NCI-H2107 treated with DMSO at 0.1 percent for 48 hours (cell line): Measurements from ENCODE around the gene GABRB1.
A peak's percentile ranks its signal among the peaks of the same experiment; 100 is the strongest.

ENCODE experiments used
- DNase-seq: peaks from one replicate; lab custom pipeline; 2025; ENCODE audit not compliant: unreplicated experiment; lab: John Stamatoyannopoulos, UW

Gene GABRB1

DNA sequence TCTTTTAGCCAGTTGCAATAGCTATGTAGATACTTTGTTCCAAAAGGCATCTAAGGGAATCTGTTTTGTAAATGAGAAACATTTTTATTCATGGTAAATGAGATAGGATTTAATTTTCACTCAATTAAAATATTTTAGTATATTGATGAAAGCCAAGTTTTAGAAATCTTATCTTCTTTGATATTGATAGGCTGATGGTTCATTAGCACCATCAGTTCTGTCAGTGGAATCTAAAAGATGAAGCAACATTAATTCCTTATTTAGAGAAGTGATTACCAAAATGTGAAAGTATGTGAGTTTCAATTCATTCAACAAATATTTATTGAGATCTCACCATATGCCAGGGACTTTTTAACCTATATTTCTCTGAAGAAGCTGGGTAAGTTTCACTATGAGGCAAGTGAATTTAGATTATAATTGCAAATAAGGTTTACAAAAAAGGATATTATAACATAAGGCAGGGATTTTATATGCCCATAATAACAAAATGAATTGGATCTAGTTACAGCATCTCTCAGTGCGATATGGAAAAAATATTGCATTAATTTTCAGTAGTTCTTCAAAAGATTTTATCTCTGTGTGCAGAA, 79.3 kb downstream of the GABRB1 start:
- no peak for DNase-seq

DNA sequence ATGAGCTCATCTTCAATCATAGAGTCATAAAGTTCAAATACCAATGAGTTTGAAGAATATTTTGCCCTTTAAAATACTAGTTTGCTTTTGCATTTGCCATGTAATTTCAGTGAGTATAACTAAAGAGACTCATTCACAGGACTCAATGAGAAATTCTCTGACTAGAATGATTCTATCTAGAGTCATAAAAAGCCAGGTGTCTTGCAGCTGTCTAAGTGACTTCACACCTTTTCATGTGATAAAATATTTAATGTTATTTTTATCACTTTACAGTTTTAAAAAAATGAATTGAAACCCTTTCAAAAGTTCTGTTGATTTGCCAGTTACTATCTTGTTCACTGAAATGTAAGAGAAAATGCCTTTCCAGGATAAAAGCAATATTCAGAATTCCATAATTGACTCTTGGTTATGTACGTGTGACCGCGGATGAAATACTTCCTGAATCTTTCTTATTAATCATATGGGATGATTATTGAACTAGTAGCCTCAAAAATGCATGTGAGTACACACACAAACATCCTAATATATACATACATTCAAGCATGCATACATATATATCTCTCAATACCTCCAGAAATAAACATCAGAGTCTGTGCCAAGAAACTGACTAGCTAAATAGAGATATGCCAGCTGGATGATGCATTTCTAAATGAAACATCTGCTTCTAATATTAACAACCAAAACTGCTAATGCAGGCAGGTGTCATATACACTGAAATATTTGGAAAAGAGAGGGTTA, 87.0 kb downstream of the GABRB1 start:
- no peak for DNase-seq

DNA sequence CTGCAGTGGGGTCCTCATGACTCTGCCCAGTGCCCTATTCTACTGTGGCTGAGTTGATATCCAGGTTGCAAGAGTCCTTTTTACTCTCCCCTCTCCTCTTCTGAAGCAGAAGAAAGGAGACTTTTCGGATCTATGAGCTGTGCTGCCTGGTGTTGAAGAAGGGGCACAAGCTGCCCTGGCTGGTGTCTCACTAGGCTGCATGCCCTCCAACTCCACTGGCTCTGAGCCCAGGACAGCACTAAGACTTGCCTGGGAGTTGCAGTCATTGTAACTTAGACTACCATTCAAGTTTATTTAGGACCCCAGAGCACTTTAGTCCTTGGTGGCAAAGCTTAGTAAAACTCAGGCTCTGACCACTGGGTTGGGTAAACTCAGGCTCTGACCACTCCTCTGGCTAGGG, 89.4 kb downstream of the GABRB1 start:
- DNase-seq: no peak

DNA sequence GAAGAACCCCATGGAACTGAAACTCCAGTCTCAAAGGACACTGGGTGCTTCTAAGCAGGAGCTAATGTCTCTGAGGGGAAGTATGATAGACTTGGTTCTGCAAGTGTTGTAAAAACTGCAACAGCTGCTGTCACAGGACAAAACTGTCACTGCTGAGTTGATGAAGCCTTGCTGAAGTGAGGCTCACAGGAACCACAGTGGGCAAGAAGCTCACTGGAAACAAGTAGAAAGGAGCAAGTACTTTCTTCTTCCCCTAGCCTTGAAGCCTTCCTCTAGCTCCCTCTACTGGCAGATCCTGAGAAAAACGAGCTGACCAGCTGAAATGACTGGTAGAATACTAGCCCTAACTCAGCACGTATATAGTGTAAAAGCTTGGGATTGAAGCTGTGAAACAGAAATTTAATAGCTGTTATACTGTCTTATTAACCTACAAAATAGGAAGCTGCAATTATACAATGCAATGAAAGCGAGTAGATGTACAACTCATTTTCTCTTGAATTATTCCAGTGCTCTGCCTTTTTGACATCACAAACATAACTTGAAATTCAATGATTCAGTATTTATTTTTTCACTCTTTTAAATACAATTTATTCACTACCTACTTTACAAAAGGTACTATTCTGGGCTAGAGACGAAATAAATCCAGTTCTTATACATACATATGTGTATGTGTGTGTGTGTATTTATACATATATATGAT, 91.4 kb downstream of the GABRB1 start:
- peak; percentile 29 for DNase-seq

DNA sequence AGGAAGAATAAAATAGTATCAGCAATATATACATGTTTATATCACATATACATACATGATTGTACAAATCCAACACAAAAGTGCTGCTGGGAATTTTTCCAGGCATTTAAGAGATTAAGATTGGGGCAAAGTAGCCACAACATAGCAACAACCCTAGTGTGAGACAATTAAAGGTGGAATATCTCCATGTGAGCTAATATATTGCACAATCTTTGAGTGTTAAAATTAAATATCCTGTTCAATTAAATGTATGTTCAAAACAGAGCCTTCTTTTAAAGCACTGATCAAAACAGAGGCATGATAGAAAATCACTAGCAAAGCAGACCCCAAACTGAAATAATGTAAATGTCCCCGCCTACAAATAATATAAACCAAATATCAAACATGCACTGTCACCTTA, 97.6 kb downstream of the GABRB1 start:
- DNase-seq: no peak

DNA sequence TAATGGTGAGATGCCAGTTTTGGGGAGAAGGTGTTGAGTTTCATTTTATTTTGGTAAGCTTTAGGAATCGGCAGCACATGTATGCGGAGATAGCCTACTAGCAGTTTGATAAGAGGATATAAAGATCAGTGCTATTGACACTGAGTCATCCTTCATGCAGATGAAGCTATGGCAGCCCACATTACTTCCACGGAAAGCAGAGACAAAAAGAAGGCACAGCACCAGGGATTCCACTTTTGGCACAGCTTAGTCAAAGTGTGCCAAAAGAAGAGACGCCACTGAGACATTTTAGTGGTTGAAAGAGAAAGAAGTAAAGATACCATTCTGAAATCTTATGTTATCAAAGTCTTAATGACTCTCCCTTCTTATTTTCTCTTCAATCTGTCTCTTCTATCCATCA, 103.8 kb downstream of the GABRB1 start:
- DNase-seq: no peak

DNA sequence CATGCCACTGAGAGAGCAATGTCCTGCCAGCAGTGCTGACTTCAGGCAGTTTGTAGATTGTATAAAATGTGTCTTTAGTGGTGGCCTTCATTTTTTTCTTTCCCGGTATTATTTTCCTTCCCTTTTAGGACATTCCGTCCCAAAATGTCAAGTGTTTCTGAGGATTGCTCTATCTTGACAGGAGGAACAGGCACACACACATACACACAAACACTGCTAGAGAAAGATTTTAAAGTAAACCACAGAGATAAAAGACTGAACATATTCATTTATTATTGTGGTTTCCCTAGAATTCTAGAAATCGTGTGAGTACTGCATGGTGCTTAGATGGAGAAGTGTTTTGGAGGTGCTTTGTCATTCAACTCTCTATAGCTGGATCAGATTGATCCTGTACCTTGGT, 111.9 kb downstream of the GABRB1 start:
- DNase-seq: no peak

DNA sequence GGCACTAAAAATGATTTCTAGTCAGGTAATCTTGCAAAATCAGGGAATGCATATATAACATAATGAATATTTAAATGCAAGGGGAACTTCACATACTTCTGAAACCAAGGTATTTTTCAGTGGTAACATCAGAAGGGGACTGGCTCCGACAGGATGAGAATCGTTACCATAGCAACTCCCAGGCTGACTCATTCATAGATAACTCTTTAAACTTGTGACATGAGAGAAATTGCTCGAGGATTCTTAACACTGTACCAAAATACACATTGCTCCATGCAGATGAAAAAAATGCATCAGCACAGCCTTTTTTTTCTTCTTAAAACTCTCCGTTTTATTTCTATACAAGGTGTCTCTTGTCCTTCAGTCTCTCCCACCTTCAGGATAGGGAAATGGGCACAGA, 114.3 kb downstream of the GABRB1 start:
- no peak for DNase-seq

DNA sequence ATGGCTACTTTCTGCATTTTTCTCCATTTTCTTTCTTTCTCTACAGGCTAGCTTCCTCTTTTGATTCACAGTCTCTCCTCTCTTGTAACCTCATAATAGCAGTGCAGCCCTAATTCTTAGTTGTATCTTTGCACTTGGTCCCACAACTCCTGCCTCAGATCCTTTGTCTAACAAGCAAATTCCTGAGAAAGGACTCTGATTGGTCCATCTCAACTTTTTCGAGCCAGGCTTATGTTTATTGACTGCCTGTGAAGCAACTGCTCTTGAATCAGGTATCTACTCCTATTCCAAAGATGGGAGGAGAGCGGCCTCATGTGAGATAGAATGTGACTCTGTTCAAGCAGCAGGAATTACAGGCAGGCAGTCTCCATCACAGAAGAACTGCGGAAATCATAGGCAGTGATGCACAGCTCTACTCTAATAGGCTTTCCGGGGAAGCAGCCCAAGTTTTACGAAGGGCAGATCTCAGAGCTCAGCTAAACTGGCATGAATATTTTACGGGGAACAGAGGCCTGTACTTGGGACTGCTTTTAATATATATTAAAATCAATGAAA, 123.5 kb downstream of the GABRB1 start:
- DNase-seq: no peak

DNA sequence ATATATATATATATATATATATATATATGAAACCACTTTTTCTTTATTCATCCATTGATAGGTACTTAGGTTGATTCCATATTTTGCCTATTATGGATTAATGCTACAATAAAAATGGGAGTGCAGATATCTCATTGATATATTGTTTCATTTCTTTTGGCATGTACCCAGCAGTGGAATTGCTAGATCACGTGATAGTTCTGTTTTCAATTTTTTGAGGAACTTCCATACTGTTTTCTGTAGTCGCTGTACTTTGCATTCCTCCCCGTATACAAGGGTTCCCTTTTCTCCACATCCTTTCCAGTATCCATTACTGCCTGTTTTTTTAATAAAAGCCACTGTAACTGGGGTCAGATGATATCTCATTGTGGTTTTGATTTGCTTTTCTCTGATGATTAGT, 124.6 kb downstream of the GABRB1 start:
- DNase-seq: no peak

DNA sequence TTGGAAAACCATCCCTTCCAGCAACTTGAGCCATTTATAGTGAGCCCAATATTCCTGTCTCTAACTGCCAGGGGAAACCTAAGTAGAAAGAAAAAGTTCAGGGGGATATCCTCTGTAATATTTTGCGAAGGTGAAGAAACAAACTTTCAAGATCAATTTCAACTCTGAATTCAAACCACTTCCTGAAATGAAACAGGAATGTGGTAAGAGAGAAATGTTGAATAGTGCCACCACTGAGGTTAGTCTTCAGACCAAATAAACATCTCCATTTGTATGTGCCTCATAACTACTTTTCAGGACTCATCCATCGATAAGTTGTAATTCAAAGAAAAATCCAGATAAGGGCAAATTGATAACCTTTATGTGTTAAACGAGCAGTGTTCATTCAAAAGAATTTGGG, 128.7 kb downstream of the GABRB1 start:
- DNase-seq: no peak

DNA sequence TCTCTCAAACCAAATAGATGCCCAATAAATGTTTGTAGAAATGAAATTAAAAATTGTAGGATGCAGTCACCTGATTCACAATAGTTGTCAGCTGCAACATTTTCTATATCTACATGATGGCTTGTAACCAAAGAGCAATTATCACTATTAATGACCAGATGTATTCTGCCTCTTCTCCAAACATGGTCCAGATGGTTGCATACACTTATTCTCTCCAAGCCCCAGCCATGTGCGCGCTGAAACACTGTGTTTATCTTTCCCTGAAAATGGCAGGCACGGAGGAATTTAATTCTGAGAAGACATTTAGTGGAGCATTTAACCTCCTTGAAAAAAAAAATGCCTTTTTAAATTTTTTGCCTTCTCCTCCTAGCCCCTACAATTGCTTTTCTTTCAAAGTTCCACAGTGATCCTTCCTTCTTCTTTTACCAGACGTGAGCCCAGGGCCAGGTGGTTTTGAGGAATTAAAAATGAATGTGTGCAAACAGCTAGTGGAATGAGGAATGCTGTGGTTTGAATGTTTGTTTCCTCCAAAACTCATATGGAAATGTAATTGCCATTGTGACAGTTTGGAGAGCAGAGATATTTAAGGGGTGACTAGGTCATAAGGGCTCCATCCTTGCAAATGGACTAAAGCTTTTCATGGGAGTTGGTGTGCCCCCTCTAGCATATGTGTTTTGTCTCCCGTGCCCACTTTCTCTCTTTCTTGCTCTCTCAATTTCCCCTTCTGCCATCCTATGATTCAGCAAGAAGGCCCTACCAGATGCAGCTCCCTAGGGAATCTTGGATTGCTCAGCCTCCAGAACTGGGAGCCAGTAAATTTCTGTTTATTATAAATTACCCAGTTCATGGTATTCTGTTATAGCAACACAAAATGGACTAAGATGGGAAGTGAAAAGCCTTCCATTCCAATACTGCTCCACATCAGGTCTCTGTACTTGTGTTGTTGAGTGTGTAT, 136.0 kb downstream of the GABRB1 start:
- no peak for DNase-seq

DNA sequence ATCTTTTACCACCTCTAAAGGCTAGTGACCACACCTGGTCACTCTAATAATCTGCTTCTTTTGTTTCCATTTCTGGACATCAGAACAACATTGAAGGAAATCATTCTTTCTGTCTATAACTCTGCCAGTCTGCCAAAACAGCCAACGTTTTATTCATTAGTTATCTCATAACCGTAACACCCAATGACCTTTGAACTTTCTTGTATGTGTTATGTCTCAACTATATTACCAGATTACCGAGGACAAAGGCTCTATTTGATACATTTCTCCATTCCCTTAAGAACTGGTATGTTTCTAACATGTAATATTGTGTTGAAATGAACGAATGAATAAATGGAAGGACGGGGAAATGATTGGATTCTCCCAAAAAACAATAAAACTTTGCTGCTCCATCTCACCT, 152.7 kb downstream of the GABRB1 start:
- DNase-seq: no peak

DNA sequence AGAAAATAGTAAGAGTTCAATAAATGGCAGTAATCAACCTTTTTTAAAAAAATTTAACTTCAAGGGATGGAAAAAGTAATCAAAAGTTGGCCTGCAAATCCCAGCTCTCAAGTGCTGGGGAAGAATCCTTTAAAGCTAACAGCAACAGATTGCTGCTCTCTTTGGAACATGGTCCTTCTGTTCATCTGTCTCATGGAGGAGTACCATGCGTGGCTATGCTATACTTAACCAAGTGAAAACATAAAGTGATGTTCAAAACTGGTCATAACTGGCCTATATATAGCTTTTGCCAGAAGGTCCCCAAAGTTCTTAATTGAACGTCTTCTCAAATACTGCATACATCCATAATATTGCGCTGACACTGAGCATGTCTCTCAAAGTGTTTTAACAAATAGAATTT, 154.4 kb downstream of the GABRB1 start:
- DNase-seq: no peak

DNA sequence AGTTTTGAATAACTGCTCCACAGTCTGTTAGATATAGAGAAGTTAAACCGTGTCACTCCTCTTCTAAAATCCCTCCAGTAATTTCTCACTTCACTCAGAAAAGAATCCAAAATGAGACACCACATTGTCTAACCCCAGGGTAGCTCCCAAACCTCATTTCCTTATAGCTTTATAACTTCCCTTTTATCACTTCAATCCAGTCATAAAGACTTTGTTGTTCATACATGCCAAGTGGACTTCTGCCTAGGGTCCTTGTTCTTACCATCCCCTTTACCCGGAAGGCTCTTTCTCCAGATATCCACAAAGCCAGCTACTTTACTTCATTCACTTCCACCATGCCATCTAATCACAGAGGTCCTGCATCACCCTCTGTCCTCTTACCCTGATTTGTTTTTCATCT, 156.2 kb downstream of the GABRB1 start:
- DNase-seq: no peak

DNA sequence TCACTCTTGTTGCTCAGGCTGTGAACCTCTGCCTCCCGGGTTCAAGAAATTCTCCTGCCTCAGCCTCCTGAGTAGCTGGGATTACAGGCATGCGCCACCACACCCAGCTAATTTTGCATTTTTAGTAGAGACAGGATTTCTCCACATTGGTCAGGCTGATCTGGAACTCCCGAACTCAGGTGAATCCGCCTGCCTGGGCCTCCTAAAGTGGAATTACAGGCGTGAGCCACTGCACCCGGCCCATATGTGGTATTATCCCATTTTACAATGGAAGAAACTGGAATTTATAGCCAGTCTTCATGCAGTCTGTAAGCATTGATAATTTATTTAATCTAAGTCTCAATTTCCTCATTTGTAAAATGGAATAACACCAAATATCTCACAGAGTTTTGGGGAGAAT, 161.8 kb downstream of the GABRB1 start:
- DNase-seq: no peak

DNA sequence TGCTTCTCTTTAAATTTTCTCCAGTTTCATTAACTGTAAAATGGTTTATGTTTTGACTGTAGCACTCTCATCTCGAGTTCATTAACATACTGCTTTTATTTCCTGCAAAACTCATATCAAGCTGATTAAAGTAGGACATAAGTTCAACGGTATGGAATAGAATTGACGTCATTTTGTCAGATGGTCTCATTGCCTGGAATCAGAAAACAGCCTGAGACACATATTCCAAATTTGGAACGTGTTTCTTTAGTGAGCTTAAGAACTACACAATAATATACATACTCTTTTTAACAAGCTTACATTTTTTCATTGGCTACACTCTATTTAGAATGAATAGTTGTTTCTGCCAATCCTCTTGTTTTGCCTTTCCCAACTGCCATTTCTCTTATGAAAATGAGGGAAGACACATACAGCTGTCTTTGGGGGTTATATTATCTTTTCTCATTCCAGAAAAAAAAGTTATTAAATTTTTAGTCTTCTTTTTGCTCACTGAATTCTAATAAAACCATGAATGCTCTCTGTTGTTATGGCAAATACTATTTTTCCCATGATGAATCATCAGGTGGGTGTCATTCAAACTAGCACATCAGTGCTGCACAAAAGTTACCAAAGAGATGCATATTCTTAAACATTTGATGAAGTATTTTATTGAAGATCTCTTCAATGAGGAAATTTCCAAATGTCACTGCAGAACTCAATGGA, 162.8 kb downstream of the GABRB1 start:
- DNase-seq: no peak

DNA sequence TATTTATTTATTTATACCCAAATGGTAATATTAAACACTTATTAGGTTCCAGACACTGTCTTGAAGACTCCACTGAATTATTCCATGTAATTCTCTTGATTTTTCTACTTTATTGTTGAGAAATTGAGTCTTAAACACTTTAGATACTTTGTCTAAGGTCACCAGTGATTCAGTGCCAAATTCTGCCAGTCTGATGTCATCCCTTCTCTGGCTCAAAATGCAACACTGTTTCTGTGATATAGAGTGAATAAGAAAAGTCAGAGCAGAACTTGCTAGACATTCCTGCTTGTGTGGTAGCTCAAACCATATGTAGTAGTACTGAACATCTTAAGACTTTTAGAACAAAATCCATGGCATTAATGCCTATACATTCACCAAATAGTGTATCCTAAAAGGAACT, 164.3 kb downstream of the GABRB1 start:
- DNase-seq: no peak

DNA sequence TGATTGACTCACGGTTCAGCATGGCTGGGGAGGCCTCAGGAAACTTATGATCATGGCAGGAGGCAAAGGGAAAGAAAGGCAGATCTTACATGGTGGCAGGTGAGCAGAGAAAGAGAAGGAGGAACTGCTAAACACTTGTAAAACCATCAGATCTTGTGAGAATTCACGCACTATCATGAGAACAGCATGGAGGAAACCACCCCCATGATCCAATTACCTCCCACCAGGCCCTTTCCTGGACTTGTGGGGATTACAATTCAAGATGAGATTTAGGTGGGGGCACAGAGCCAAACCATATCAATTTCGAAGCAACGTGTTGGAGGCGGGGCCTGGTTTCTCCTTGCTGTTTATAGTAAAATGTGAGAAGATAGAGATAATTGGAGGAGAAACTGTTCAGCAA, 167.4 kb downstream of the GABRB1 start:
- no peak for DNase-seq

DNA sequence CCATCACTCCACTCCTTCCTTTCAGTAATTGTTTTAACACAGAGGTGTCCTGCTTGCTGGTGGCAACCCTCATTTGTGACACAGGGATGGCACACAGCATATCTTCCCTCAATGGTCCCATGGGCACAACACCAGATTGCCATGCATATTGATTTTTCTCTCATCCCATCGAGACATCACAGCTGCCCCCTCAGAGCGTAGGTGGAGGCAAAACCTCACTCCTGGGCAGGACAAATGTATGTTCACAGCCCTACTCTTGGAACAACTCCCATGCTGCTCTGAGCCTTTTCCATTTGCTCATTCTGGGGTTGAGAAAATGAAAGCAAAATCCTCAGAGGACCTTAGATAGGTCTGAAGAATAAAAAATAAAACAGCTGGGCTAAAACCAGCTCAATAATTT, 172.2 kb downstream of the GABRB1 start:
- DNase-seq: no peak
